ENCODE data around the gene HRK.

GRCh38 chr12:116838365-116838764 lies 42.9 kb downstream of the HRK start:
- TF ChIP-seq CTCF (IDR thresholded peaks at IDR 0.05) (no peak), POLR2A (IDR thresholded peaks at IDR 0.05) (no peak)
